SHP77 treated with DMSO at 0.1 percent for 48 hours (cell line): ENCODE results near the gene ZYX.
"Not testable (repeated sequence)": the region's sequence is repeated elsewhere in the genome, so short reads cannot be mapped to it uniquely, and the experiment has no call there.

Experiments
- DNase-seq: peaks from one replicate; lab custom pipeline; 2025; lab: John Stamatoyannopoulos, UW

Gene ZYX

GRCh38 chr7:143384661-143385631 lies 3.8 kb downstream of the ZYX start:
- DNase-seq: no peak

GRCh38 chr7:143385891-143386781 lies 5.0 kb downstream of the ZYX start:
- DNase-seq: no peak

GRCh38 chr7:143387156-143387975 lies 6.2 kb downstream of the ZYX start:
- no peak for DNase-seq

- DNase-seq: no peak
Measured at GRCh38 chr7:143388051-143388450, 6.9 kb downstream of the ZYX start.

- DNase-seq: no peak
Measured at GRCh38 chr7:143388491-143389101, 7.5 kb downstream of the ZYX start.

GRCh38 chr7:143389316-143390103 lies 8.4 kb downstream of the ZYX start:
- no peak for DNase-seq

GRCh38 chr7:143390104-143390772 lies 9.1 kb downstream of the ZYX start:
- DNase-seq: no peak

GRCh38 chr7:143390773-143391317 lies 9.7 kb downstream of the ZYX start:
- DNase-seq: no peak

- DNase-seq: no peak
Measured at GRCh38 chr7:143391462-143392404, 10.6 kb downstream of the ZYX start.

GRCh38 chr7:143392427-143392826 lies 11.3 kb downstream of the ZYX start:
- DNase-seq: not testable (repeated sequence)

- no peak for DNase-seq
Measured at GRCh38 chr7:143392875-143393266, 11.7 kb downstream of the ZYX start.

GRCh38 chr7:143393267-143394041 lies 12.3 kb downstream of the ZYX start:
- DNase-seq: no peak

- DNase-seq: no peak
Measured at GRCh38 chr7:143394068-143394467, 12.9 kb downstream of the ZYX start.

GRCh38 chr7:143394777-143395176 lies 13.6 kb downstream of the ZYX start:
- no peak for DNase-seq

GRCh38 chr7:143395187-143396149 lies 14.3 kb downstream of the ZYX start:
- no peak for DNase-seq

- no peak for DNase-seq
Measured at GRCh38 chr7:143396182-143396581, 15.0 kb downstream of the ZYX start.
